Mammary epithelial cell (primary cell): ENCODE data around the gene KDM4C.

Source experiments
- CTCF ChIP-seq, 2 donors: IDR thresholded peaks in 1 of 2; conservative IDR thresholded peaks in 1 of 2; 2 replicates each; pipeline ENCODE4 v1.5.1; 2011 to 2012; ENCODE audit warnings: inconsistent platforms in 2 of 2, low read length in 2 of 2, mild to moderate bottlenecking in 2 of 2, control low read depth in 1 of 2, low read depth in 1 of 2; ENCODE audit not compliant: insufficient read depth in 1 of 2; ENCODE audit errors: extremely low read depth in 1 of 2
- EZH2 ChIP-seq: IDR thresholded peaks from 2 replicates; pipeline ENCODE4 v1.6.1; 2012; ENCODE audit warnings: low read length, inconsistent platforms, borderline replicate concordance

- no peak for TF ChIP-seq EZH2
- no peak for TF ChIP-seq CTCF (conservative IDR thresholded peaks at IDR 0.05 in 1 of 2, IDR thresholded peaks at IDR 0.05 in 1 of 2; ENCODE audit: extremely low read depth in 1 of 2, insufficient read depth in 1 of 2, low read depth in 1 of 2, low read length in 2 of 2)
These were observed 408.3 kb downstream of the KDM4C start for GRCh38 chr9:7166074-7166473.
